ENCODE results near the gene BRF1. TPM values are rescaled to one million over a fixed set of nuclear protein-coding genes. Genes with fewer than 3 reads are reported as not detected.
A peak's percentile ranks its signal among the peaks of the same experiment; 100 is the strongest.

Gene BRF1
- total and polyA plus RNA-seq, 2 donors: 19.3 to 30.9 TPM

DNA sequence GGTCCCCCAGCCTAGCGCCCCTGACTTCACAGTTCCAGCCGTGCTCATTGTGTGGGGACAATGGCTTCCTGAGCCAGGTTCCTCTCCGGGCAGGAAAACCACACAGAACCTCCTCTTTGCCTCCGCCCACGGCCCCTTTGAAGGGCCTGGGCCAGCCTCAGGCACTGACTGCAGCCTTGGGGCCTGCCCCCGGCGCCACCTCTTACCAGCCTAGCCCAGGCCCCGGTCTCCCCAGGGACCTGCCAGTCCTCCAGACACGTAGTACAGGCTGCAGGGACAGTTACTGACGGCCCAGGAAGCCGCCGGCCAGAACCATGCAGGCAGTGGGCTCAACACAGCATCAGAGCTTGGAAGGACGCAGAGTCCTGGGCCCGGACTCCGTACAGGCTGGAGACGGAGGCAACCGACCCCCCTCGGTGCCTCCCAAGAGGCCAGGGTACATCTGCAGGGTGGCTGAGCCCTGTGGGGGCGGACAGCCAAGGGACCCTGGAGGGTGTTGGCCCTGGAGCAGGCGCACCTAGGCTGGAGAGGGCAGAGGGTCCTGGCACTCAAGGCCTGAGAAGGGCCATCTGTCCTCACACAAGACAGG lies 98.8 kb downstream of the BRF1 start:
- Histone ChIP-seq H3K4me1 (ENCODE audit: insufficient read depth) (no peaks in the 10 kb centered on the region), H3K27ac (ENCODE audit: low read depth) (no peak overlapping the region), H3K36me3 (ENCODE audit: insufficient read depth) (no peaks in the 10 kb centered on the region), H3K4me3 (ENCODE audit: low read depth, low read length) (no peak overlapping the region)
- no peak for DNase-seq (ENCODE audit: extremely low spot score)
- 61% methylated on average over 20 of the region's 20 CpGs for WGBS

DNA sequence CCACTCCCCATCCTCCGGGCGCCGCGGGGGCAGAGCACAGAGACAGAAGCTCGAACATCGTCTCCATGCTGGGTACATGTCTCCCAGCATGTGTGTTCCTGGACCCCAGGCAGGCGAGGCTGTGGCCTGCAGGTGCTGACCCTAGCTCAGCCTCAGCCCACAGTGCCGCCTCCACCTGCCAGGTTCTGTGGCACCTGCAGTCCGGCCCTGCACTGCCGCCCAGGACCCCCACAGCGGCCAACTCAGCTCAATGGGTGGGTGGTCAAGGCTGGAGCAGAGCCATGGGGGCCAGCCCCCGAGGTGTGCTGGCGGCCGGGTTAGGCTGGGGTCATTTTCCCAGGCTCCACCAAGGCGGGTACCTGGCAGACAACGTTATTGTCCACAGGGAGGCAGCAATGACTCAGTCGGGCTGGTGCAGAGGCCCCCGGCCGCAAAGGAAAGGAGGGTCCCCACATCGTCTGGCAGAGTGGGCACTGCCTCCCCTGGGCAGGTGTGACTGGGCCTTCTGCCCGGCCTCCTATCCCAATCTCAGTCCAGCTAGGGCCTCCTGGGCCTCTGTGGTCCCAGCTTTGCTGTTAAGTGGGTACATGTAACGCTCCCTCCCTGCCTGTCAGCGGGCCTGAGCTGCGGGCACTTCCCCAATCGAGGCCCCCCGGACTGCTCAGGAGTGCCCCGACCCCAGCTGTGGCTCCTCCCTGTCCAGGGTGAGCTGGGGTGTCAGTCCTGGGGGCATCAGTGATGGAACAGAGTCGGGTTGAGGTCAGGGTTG lies 99.5 kb downstream of the BRF1 start:
- DNase-seq (ENCODE audit: extremely low spot score): no peak
- no peaks in the 10 kb centered on the region for H3K36me3 ChIP-seq (ENCODE audit: insufficient read depth)
- H3K4me3 ChIP-seq (ENCODE audit: low read depth, low read length): no peak overlapping the region
- WGBS: 51% methylated on average over 28 of the region's 28 CpGs
- no peak overlapping the region for H3K27ac ChIP-seq (ENCODE audit: low read depth)
- no peaks in the 10 kb centered on the region for H3K4me1 ChIP-seq (ENCODE audit: insufficient read depth)

- no peaks in the 10 kb centered on the region for H3K4me1 ChIP-seq (ENCODE audit: insufficient read depth)
- no peak overlapping the region for H3K27ac ChIP-seq (ENCODE audit: low read depth)
- no peak overlapping the region for H3K4me3 ChIP-seq (ENCODE audit: low read depth, low read length)
- 68% methylated on average over 16 of the region's 16 CpGs for WGBS
- no peak for DNase-seq (ENCODE audit: extremely low spot score)
- no peaks in the 10 kb centered on the region for H3K36me3 ChIP-seq (ENCODE audit: insufficient read depth)
Observed at GRCh38 chr14:105200641-105201040, 100.2 kb downstream of the BRF1 start.

DNA sequence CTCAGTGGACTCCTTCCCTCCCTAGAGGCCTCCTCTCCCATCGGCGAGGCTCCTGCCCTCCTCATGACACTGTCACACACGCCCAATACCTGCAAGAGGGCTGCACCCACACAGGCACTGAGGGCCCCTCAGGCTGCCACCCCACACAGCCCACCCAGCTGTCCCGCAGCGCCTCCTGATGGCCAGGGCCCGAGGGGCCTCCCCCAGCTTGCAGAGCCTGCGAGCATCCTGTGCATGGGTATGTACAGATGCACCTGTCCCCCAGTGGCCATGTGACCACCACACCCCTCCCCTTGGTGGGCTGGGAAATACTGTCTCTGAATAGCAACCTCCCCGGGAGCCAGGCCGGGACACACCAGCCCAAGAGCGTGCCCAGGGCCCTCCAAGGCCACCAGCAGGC lies 100.7 kb downstream of the BRF1 start:
- WGBS: 84% methylated on average over 10 of the region's 10 CpGs
- Histone ChIP-seq H3K4me3 (ENCODE audit: low read depth, low read length) (no peak overlapping the region), H3K36me3 (ENCODE audit: insufficient read depth) (no peaks in the 10 kb centered on the region), H3K4me1 (ENCODE audit: insufficient read depth) (no peaks in the 10 kb centered on the region), H3K27ac (ENCODE audit: low read depth) (no peak overlapping the region)
- DNase-seq (ENCODE audit: extremely low spot score): no peak

- Histone ChIP-seq H3K4me3 (ENCODE audit: low read depth, low read length) (no peak overlapping the region), H3K27ac (ENCODE audit: low read depth) (no peak overlapping the region), H3K4me1 (ENCODE audit: insufficient read depth) (no peaks in the 10 kb centered on the region), H3K36me3 (ENCODE audit: insufficient read depth) (no peaks in the 10 kb centered on the region)
- no peak for DNase-seq (ENCODE audit: extremely low spot score)
- 50% methylated on average over 18 of the region's 18 CpGs for WGBS
Observed at GRCh38 chr14:105199093-105199492, 101.7 kb downstream of the BRF1 start.

GRCh38 chr14:105198588-105198987 lies 102.2 kb downstream of the BRF1 start:
- H3K27ac ChIP-seq (ENCODE audit: low read depth): no peak overlapping the region
- no peaks in the 10 kb centered on the region for H3K36me3 ChIP-seq (ENCODE audit: insufficient read depth)
- H3K4me1 ChIP-seq (ENCODE audit: insufficient read depth): no peaks in the 10 kb centered on the region
- no peak for DNase-seq (ENCODE audit: extremely low spot score)
- 86% methylated on average over 4 of the region's 4 CpGs for WGBS
- no peak overlapping the region for H3K4me3 ChIP-seq (ENCODE audit: low read depth, low read length)

DNA sequence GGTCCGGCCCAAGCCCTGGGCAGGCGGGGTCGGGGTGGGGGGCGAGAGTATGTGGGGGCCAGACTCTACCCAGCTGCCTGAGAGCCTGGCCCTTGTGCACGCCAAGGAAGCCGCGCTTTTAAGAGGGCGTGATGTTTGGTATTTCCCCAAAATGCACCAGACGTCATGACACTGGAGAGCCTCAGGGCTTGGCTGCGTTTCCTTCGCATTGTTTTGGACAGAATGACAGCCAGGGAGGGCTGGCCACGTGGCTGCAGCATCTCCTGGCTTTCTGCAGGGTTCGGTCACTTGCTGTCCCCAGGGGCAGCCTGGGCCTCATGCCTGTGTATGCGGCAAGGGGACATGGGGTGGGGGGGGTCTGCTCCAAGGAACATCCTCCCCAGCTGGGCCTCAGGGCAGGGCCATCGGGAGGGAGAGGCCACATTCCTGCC lies 103.6 kb downstream of the BRF1 start:
- no peaks in the 10 kb centered on the region for H3K36me3 ChIP-seq (ENCODE audit: insufficient read depth)
- DNase-seq (ENCODE audit: extremely low spot score): no peak
- H3K27ac ChIP-seq (ENCODE audit: low read depth): no peak overlapping the region
- no peak overlapping the region for H3K4me3 ChIP-seq (ENCODE audit: low read depth, low read length)
- 6% methylated on average over 15 of the region's 15 CpGs for WGBS
- peaks cover 4% of the 10 kb centered on the region for H3K4me1 ChIP-seq (ENCODE audit: insufficient read depth)

- Histone ChIP-seq H3K4me1 (ENCODE audit: insufficient read depth) (peaks cover 4% of the 10 kb centered on the region), H3K27ac (ENCODE audit: low read depth) (no peak overlapping the region), H3K36me3 (ENCODE audit: insufficient read depth) (no peaks in the 10 kb centered on the region), H3K4me3 (ENCODE audit: low read depth, low read length) (peak overlapping the region; percentile 12)
- no peak for DNase-seq (ENCODE audit: extremely low spot score)
- 8% methylated on average over 58 of the region's 58 CpGs for WGBS
Observed at GRCh38 chr14:105196265-105196960, 104.4 kb downstream of the BRF1 start.

DNA sequence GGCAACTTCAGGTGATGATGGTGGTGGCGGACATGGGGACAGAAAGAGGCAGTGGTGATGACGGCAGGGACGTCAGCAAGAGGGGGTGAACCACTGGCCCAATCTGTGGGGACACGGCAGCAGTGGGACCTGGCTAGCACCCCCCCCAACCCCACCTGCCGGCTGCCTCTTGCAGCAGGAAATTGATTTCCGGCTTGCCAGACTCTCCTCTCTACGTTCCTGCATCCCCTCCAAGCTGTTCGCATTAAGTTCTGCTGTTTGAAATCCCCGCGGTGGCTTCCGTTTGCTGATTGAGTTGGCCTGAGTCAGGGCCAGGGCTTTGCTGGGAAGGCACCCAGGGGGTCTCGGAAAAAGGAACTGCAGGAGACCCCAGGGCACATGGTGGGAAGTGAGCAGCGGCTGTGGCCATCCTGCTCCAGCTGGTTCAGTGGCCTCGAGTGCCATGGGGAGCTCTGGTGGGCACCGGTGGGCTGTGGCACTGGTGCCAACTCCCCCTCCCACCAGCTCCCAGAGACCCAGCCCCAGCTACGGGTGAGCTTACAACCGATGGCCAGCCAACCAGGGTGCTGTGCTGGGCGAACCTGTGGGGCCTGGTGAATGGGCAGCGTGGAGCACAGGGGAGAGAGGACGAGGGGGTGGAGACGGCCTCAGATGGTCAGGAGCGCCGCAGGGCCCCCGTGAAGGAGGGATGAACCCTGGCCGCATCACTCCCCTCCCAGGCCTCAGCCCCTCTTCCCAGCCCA lies 105.1 kb downstream of the BRF1 start:
- Histone ChIP-seq H3K4me1 (ENCODE audit: insufficient read depth) (peaks cover 4% of the 10 kb centered on the region), H3K27ac (ENCODE audit: low read depth) (no peak overlapping the region), H3K36me3 (ENCODE audit: insufficient read depth) (no peaks in the 10 kb centered on the region), H3K4me3 (ENCODE audit: low read depth, low read length) (no peak overlapping the region)
- 44% methylated on average over 25 of the region's 25 CpGs for WGBS
- no peak for DNase-seq (ENCODE audit: extremely low spot score)

GRCh38 chr14:105195051-105195450 lies 105.8 kb downstream of the BRF1 start:
- Histone ChIP-seq H3K27ac (ENCODE audit: low read depth) (no peak overlapping the region), H3K36me3 (ENCODE audit: insufficient read depth) (no peaks in the 10 kb centered on the region), H3K4me3 (ENCODE audit: low read depth, low read length) (no peak overlapping the region), H3K4me1 (ENCODE audit: insufficient read depth) (peaks cover 4% of the 10 kb centered on the region)
- DNase-seq (ENCODE audit: extremely low spot score): no peak
- WGBS: 72% methylated on average over 10 of the region's 10 CpGs

- peaks cover 4% of the 10 kb centered on the region for H3K4me1 ChIP-seq (ENCODE audit: insufficient read depth)
- no peak for DNase-seq (ENCODE audit: extremely low spot score)
- H3K4me3 ChIP-seq (ENCODE audit: low read depth, low read length): no peak overlapping the region
- no peak overlapping the region for H3K27ac ChIP-seq (ENCODE audit: low read depth)
- no peaks in the 10 kb centered on the region for H3K36me3 ChIP-seq (ENCODE audit: insufficient read depth)
- WGBS: 27% methylated on average over 17 of the region's 17 CpGs
Observed at GRCh38 chr14:105193916-105194782, 106.7 kb downstream of the BRF1 start.

DNA sequence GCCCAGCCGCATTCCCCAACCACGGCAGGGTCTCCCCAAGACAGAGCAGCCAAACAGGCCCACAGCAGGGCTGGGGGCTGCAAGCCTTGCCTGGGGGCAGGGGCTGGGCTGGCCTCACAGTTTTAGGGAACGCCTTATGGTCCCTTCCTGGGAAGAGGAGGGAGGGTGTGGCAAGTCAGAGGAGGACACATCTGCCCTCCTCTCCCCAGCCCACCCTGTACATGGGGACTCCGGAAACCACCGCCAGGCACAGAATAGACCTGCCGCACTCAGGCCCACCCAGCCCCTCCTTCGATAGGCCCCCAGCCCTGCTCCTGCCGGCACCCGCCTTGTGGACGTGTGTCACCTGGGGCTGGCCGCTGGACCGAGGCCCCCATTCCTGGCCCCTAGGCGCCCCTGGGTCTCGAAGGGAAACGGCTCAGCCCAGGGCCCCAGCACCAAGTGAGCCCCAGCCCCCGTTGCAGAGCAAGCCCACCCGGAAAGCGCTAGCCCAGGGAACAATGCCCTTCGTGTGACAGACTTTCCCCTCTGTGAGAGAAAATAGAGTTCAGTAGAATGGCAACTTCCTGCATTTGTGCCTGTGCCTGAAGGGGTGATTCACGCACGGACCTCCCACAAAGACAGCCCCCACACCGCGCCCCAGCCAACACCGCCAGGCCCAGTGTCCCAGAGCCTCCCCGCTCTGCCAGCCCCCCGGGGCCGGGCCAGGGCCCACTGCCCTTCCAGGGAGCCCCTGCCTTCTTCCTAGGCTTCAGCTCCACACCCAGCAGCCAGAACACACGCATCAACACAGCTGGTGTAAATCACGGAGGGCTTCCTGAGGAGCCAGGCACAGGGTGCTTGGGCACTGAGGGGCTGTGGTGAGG lies 107.7 kb downstream of the BRF1 start:
- Histone ChIP-seq H3K27ac (ENCODE audit: low read depth) (peak overlapping the region; percentile 28), H3K4me3 (ENCODE audit: low read depth, low read length) (no peak overlapping the region)
- WGBS: 27% methylated on average over 29 of the region's 29 CpGs

More for the DNA sequence above, 107.7 kb downstream of the BRF1 start:
- H3K4me1 ChIP-seq (ENCODE audit: insufficient read depth): peaks cover 4% of the 10 kb centered on the region
- DNase-seq (ENCODE audit: extremely low spot score): no peak
- H3K36me3 ChIP-seq (ENCODE audit: insufficient read depth): no peaks in the 10 kb centered on the region
